T-helper 2 cell treated with Interferon-gamma antibody and Interleukin-4, amounts not matched to agents 100 ng/mL and 5 ng/mL, for 36 hours (primary cell): ENCODE measurements around the gene CACTIN. TPM values are rescaled to one million over a fixed set of nuclear protein-coding genes. Genes with fewer than 3 reads are reported as not detected.

Experiments
- intact Hi-C: fragments of 100-400 bp; cut with micrococcal nuclease; formaldehyde crosslinking; loops from one replicate; pipeline ENCODE4 v1.15.1; 2023
- total RNA-seq: library from RNA; stranded (reverse); gene quantifications from 2 replicates; pipeline ENCODE4 v1.2.3, GENCODE V29; 2022

CACTIN gene
- 32.6 and 34.8 TPM in 2 replicates for total RNA-seq

GRCh38 chr19:3626473-3627350 lies at the start of gene CACTIN:
TSS of gene CACTIN (minus strand) at chr19:3626790. CDS start at chr19:3626762, 28 bp downstream.
- intact Hi-C loops = loop anchor here (1.0 to 2.0 kb wide), 3 partner anchors 54 to 120 kb away; partner anchors contain the start of genes FZR1, HMG20B and MFSD12

DNA sequence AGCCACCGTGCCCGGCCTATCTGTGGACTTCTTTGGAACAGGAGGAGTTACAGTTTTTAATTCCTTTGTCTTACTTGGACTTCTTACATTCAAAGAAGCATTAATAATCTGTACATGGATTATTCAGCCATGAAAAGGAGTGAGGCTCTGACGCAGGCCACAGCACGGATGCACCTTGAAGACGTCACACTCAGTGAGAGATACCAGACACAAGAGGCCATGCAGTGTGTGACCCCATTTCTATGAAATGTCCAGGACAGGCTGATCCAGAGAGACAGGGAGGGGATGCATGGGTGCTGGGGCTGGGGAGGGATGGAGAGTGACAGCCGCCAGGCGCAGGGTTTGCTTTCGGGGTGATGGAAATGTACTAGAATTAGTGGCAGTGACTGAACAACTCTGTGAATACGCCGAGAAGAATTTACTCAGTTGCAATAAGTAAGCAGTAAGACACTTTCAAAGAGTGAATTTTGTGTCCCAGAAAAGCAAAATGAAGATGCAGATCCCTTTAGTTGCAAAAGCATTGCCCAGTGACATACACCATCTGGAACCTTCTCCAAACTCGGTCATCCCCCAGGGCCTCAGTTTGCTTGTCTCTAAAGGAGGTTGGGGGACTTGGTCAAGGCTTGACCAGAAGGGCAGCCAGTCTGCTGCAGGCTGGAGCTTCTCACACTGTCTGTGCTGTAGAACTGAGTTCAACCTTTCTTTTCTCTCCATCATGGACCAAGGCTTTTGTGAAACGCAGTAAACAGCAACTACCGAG lies 48.4 kb upstream of the CACTIN start:
- intact Hi-C loops = no loop called here

GRCh38 chr19:3673506-3674439 lies 47.2 kb upstream of the CACTIN start:
- intact Hi-C loops = no loop called here

- intact Hi-C loops = no loop called here
Observed at GRCh38 chr19:3672993-3673392, 46.4 kb upstream of the CACTIN start.

GRCh38 chr19:3672575-3672948 lies 46.0 kb upstream of the CACTIN start:
- intact Hi-C loops = no loop called here

DNA sequence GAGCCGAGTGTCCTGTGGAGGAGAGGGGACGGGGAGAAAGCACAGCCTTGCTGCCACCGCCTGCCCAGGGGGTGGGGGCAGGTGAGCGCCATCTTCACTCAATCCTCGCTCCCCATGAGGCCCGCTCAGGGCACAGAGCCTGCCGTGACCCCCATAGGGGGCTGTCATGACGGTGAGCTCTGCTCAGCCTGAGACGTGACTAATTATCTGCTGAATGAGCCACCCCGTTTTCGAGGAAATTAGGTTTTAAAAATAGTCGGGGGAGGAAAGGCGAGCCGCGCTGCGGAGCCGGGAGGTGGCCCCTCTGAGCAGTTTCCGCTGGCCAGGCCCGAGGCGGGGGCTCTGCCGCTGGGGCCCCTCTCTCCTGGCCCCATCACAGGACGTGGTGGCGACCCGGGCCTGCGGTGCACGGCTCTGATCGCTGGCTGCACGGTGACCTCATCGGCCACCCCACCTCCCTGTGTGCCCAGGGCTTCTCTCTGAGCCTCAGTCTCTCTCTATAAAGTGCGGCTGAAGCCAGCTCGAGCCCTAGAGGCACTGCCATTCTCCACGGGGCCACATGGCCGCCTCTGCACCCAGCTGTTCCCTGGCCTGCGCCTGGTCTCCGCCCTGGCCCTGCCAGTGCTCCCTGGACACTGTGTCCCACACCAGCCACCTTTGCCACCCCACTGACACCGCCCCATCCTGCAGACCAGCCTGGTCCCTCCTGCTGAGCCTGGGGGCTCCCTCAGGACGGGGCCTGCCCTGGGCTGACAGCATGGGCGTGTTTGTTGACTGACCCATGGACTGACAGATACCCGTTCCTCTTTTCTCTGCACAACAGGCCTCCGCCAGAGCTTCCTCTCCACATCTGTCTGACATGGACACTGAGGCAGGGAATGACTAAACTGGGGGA lies 45.3 kb upstream of the CACTIN start:
- intact Hi-C loops = no loop called here

GRCh38 chr19:3670796-3671679 lies 44.4 kb upstream of the CACTIN start:
- intact Hi-C loops = no loop called here

DNA sequence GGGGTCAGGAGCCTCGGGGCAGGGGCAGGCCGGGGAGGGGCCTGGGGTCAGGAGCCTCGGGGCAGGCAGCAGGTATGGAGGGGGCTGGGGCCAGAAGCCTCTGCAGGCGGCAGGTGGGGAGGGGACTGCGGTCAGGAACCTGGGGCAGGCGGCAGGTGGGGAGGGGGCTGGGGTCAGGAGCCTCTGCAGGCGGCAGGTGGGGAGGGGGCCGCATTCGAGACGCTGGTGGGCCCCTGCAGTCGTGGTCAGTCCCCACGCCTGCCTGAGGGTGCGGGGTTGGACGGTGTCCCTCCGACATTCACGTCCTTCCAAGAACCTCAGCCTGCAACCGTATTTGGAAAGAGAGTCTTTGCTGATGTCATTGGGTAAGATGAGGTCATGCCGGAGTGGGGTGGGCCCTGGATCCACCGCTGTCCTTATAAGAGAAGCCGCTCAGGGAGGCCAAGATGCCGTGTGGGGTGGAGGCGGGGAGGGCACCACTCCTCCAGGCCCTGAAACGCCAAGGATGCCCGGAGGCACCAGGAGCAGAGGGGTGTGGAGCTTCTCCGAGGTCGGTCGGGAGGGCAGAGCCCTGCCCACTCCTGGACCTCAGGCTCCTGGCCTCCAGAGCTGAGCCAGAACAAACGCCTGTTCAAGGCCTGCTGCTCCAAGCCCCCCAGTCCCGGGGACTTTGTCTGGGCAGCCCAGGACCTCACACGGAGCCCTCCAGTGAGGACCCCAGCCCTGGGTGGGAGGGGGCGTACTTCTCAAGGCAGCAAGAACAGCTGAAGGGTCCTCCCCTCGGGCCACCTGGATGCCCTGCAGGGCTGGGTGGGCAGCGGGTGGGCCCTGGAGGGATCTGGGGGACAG lies 43.6 kb upstream of the CACTIN start:
- intact Hi-C loops = no loop called here

DNA sequence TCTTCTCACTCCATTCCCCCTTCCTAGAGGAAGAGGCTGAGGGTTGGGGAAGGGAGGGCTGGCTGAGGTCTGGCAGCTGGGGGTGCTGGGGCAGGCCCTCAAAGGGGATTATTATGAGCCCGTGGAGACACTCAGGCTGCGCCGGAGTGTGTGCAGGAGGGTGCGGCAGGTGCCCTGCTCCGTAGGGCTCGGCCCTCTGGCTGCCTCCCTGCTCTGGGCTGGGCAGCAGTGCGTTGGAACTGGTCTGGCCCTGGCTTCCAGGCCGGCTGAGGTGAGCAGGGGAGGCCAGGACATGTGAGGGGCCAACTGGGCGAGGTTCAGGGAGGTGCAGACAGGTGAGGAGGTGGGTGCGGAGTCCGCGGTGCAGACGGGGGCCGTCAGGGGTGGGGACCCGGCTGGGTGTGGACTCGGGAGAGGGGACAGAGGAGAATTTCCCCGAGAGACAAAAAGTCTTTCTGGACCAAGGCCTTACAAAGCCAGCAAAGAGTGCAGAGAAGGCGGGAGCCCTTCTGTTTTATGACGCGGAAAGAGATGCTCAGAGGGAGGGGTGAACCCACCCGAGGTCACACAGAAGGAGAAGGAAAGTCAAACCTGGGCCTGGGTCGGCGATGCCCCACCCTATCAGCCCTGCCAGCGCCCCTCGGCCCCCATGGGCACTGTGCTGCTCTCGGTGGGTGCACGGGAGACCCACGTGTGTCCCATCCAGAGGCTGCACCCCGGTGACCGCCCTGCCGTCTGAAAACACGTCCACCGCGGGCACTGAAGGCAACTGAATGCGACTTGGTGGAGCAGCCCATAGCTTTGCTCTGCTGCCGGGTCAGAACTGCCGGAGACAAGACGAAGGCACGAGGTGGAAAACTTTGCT lies 42.7 kb upstream of the CACTIN start:
- intact Hi-C loops = no loop called here

- intact Hi-C loops = no loop called here
Observed at GRCh38 chr19:3668331-3669081, 41.9 kb upstream of the CACTIN start.

DNA sequence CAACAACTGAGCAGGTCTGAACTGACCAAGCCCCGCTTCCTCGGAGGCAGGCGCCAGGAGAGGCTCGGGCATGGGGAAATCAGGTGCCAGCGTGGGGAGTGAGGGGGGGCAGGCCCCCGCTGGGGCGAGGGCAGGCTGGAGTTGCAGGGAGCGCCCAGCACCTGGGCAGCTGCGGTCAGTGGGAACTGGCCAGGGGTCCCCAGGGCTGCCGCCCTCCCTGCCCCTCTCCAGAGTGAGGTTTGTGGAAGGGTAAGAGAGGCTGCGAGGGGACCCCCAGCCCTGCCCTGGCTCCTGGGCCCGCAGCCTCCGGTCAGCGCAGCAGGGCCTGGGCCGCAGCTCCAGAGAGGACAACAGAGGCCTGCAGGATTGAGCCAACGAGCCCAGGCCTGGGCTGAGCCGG lies 41.2 kb upstream of the CACTIN start:
- intact Hi-C loops = loop anchor here (2.0 kb wide), 1 partner anchor 33 kb away; the partner anchor contains the start of gene PIP5K1C

- intact Hi-C loops = loop anchor here (2.0 kb wide), 1 partner anchor 34 kb away; the partner anchor contains the start of gene PIP5K1C
Observed at GRCh38 chr19:3667037-3667638, 40.5 kb upstream of the CACTIN start.

- intact Hi-C loops = loop anchor here (1.0 to 2.0 kb wide), 2 partner anchors 34 to 40 kb away; partner anchors contain the start of gene PIP5K1C
Observed at GRCh38 chr19:3666545-3666856, 39.9 kb upstream of the CACTIN start.

DNA sequence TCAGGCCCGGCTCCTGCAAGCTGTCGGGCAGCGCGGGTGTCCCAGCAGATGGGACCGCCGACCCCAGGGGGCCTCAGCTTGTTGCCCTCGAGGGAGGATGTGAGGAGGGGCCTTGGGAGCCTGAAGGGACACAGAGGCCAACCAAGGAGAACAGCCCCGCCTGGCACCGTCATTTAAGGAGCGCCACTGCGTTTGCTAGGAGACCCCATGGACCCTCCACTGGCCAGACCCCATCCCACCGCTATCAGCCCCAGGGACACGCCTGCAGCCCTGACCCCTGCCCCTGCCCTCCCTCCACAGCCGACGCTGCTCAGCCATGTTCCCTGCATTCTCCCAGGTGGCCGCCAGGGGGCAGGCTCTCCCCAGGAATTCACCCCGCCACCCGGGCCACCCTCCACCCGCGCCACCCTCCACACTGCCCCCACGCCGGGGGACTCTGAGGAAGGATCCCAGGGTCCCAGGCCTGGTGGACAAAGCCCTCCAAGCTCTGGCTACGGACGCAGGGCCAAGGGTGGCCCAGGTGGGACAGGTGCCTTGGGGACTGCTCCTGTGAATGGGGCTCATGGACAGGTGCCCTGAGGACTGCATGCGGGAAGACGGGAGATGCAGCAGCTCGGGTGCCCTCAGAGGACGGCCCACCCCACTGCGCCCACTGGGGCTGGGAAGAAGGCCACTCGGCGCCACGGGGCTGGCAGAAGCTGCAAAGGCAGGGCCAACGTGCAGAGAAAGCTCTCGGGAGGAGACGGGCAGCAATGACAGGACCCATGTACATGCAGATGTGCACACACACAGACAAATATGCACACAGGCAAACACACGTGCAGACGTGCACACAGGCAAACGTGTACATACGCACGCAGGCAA lies 39.3 kb upstream of the CACTIN start:
- intact Hi-C loops = loop anchor here (1.0 to 2.0 kb wide), 2 partner anchors 35 to 40 kb away; partner anchors contain the start of gene PIP5K1C
